AG20443 (cell line): ENCODE measurements around the gene CASP2.

Experiments used
- DNase-seq: peaks from one replicate; pipeline ENCODE4 v3.0.0; 2012; ENCODE audit warnings: low spot score, mixed read lengths

The CASP2 gene

GRCh38 chr7:143296686-143297085 is 8.5 kb downstream of the CASP2 start:
- DNase-seq = no peak

- peak; percentile 29 for DNase-seq
Measured at GRCh38 chr7:143299346-143299745, 11.2 kb downstream of the CASP2 start.

- peak; percentile 25 for DNase-seq
Measured at GRCh38 chr7:143299840-143300239, 11.7 kb downstream of the CASP2 start.

GRCh38 chr7:143300959-143301935 is 13.1 kb downstream of the CASP2 start:
- no peak for DNase-seq

- no peak for DNase-seq
Measured at GRCh38 chr7:143303733-143304132, 15.6 kb downstream of the CASP2 start.

GRCh38 chr7:143304938-143305337 is 16.8 kb downstream of the CASP2 start:
- DNase-seq = no peak

- DNase-seq = peak; percentile 70
Measured at GRCh38 chr7:143305423-143306070, 17.4 kb downstream of the CASP2 start.

- DNase-seq = no peak
Measured at GRCh38 chr7:143308632-143309031, 20.5 kb downstream of the CASP2 start.

- DNase-seq = no peak
Measured at GRCh38 chr7:143314127-143314526, 26.0 kb downstream of the CASP2 start.

GRCh38 chr7:143315776-143316175 is 27.6 kb downstream of the CASP2 start, which contains the start of gene CLCN1:
Gene CLCN1 (plus strand): TSS chr7:143316111. CDS start chr7:143316213, 102 bp downstream.
- no peak for DNase-seq

- DNase-seq = no peak
Measured at GRCh38 chr7:143316492-143316891, 28.3 kb downstream of the CASP2 start.

GRCh38 chr7:143318661-143319060 is 30.5 kb downstream of the CASP2 start:
- DNase-seq = peak; percentile 84

GRCh38 chr7:143320620-143321019 is 32.5 kb downstream of the CASP2 start:
- no peak for DNase-seq

GRCh38 chr7:143321242-143321641 is 33.1 kb downstream of the CASP2 start:
- DNase-seq = no peak

- DNase-seq = no peak
Measured at GRCh38 chr7:143321734-143322133, 33.6 kb downstream of the CASP2 start.

- DNase-seq = no peak
Measured at GRCh38 chr7:143322760-143323633, 34.8 kb downstream of the CASP2 start.

GRCh38 chr7:143323653-143324052 is 35.5 kb downstream of the CASP2 start:
- DNase-seq = no peak

- no peak for DNase-seq
Measured at GRCh38 chr7:143325240-143325639, 37.1 kb downstream of the CASP2 start.

- no peak for DNase-seq
Measured at GRCh38 chr7:143327903-143328302, 39.8 kb downstream of the CASP2 start.

- DNase-seq = no peak
Measured at GRCh38 chr7:143329471-143330170, 41.5 kb downstream of the CASP2 start.

GRCh38 chr7:143331179-143331801 is 43.1 kb downstream of the CASP2 start:
- DNase-seq = peak; percentile 95
